DOHH2 (cell line): Measurements from ENCODE around the gene YBEY.
"Not testable (repeated sequence)": the region's sequence is repeated elsewhere in the genome, so short reads cannot be mapped to it uniquely, and the experiment has no call there.

Source experiments
- H3F3A ChIP-seq: fragments of 200-600 bp; sonication (generic), shearing (Covaris generic); 2 replicates; pipeline ENCODE4 v1.6.0; 2016; ENCODE audit warnings: antibody characterized with exemption, mild to moderate bottlenecking; ENCODE audit not compliant: control insufficient read depth, insufficient read depth
- H3K27ac ChIP-seq: fragments of 200-600 bp; sonication (generic); 2 replicates; pipeline ENCODE4 v1.5.1; 2014; ENCODE audit warnings: low read depth, mild to moderate bottlenecking, low read length, moderate library complexity
- H3K27me3 ChIP-seq: fragments of 200-600 bp; sonication (generic); 2 replicates; pipeline ENCODE4 v1.6.1; 2014; ENCODE audit warnings: mild to moderate bottlenecking, low read length, mixed read lengths; ENCODE audit not compliant: control insufficient read depth
- H3K36me3 ChIP-seq: fragments of 200-600 bp; sonication (generic); 2 replicates; pipeline ENCODE4 v1.6.1; 2014; ENCODE audit warnings: mild to moderate bottlenecking, low read length, moderate library complexity, mixed read lengths; ENCODE audit not compliant: control insufficient read depth
- H3K4me1 ChIP-seq: fragments of 200-600 bp; sonication (generic); 2 replicates; pipeline ENCODE4 v1.6.1; 2014; ENCODE audit warnings: mild to moderate bottlenecking, low read length, mixed read lengths; ENCODE audit not compliant: control insufficient read depth
- H3K4me2 ChIP-seq: fragments of 200-600 bp; sonication (generic); 2 replicates; pipeline ENCODE4 v1.6.0; 2014; ENCODE audit warnings: mild to moderate bottlenecking, low read length, moderate library complexity
- H3K4me3 ChIP-seq: fragments of 200-600 bp; sonication (generic); 2 replicates; pipeline ENCODE4 v1.5.1; 2014; ENCODE audit warnings: mild to moderate bottlenecking, low read length, mixed read lengths
- H3K79me2 ChIP-seq: fragments of 200-600 bp; sonication (generic); 2 replicates; pipeline ENCODE4 v1.6.1; 2014; ENCODE audit warnings: mild to moderate bottlenecking, low read length, mixed read lengths; ENCODE audit not compliant: control insufficient read depth
- H3K9me2 ChIP-seq: fragments of 200-600 bp; sonication (generic); replicated peaks from 2 replicates; pipeline ENCODE4 v1.6.1; 2014; ENCODE audit warnings: mild to moderate bottlenecking, low read length, mixed read lengths; ENCODE audit not compliant: control insufficient read depth
- H3K9me3 ChIP-seq: fragments of 200-600 bp; sonication (generic); 2 replicates; pipeline ENCODE4 v1.6.1; 2014; ENCODE audit warnings: antibody characterized with exemption, low read length, mixed read lengths; ENCODE audit not compliant: control insufficient read depth, insufficient read depth
- H4K20me1 ChIP-seq: fragments of 200-600 bp; sonication (generic); 2 replicates; pipeline ENCODE4 v1.6.0; 2014; ENCODE audit warnings: low read depth, mild to moderate bottlenecking, antibody characterized with exemption, low read length, moderate library complexity; ENCODE audit not compliant: control insufficient read depth, insufficient read depth
- CTCF ChIP-seq: fragments of 200-600 bp; sonication (generic); IDR thresholded peaks from one replicate; pipeline ENCODE4 v1.5.1; 2014; ENCODE audit warnings: antibody characterized with exemption, mild to moderate bottlenecking, low read depth, low read length; ENCODE audit not compliant: poor library complexity, severe bottlenecking
- EZH2phosphoT487 ChIP-seq: fragments of 200-600 bp; sonication (generic); IDR thresholded peaks from 2 replicates; pipeline ENCODE4 v1.6.1; 2017; ENCODE audit warnings: borderline replicate concordance, mild to moderate bottlenecking, antibody characterized with exemption, low read length, moderate library complexity, mixed read lengths

YBEY gene

DNA sequence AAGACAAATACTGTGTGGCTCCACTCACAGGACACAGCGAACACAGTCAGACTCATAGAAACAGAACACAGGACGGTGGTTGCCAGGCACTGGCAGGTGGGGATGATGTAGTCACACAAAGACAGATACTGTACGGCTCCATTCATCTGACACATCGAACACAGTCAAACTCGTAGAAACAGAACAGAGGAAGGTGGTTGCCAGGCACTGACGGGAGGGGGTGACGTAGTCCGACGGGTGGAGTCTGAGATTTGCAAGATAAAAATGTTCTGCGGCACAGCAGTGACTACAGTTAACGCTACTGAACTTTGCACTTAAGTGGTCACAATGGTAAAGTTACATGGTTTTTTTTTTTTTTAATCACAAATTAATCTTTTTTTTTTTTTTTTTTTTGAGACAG lies 18.8 kb downstream of the YBEY start:
- H3K4me3 ChIP-seq = no peak overlapping the region
- no peaks in the 10 kb centered on the region for H3K9me3 ChIP-seq
- H3K4me2 ChIP-seq = no peak overlapping the region
- no peaks in the 10 kb centered on the region for H3K9me2 ChIP-seq
- H4K20me1 ChIP-seq = no peaks in the 10 kb centered on the region
- no peak overlapping the region for H3K27ac ChIP-seq
- peaks cover 53% of the 10 kb centered on the region for H3K36me3 ChIP-seq
- peaks cover 2% of the 10 kb centered on the region; the same call in 1 of the 2 replicates for H3K79me2 ChIP-seq
- H3K4me1 ChIP-seq = no peaks in the 10 kb centered on the region
- peaks cover 3% of the 10 kb centered on the region; the same call in 1 of the 2 replicates for H3F3A ChIP-seq
- TF ChIP-seq EZH2phosphoT487 = no peak
- no peak for TF ChIP-seq CTCF
- H3K27me3 ChIP-seq = no peaks in the 10 kb centered on the region

GRCh38 chr21:46307625-46308024 lies 21.5 kb downstream of the YBEY start:
- Histone ChIP-seq H3K9me3 (no peaks in the 10 kb centered on the region), H3K27me3 (no peaks in the 10 kb centered on the region), H3K4me2 (no peak overlapping the region), H3K4me3 (no peak overlapping the region), H3K4me1 (no peaks in the 10 kb centered on the region), H4K20me1 (no peaks in the 10 kb centered on the region), H3K27ac (no peak overlapping the region), H3K9me2 (no peaks in the 10 kb centered on the region), H3F3A (no peaks in the 10 kb centered on the region), H3K36me3 (peaks cover 51% of the 10 kb centered on the region), H3K79me2 (peaks cover 2% of the 10 kb centered on the region; the same call in 1 of the 2 replicates)
- TF ChIP-seq EZH2phosphoT487 (no peak), CTCF (no peak)

DNA sequence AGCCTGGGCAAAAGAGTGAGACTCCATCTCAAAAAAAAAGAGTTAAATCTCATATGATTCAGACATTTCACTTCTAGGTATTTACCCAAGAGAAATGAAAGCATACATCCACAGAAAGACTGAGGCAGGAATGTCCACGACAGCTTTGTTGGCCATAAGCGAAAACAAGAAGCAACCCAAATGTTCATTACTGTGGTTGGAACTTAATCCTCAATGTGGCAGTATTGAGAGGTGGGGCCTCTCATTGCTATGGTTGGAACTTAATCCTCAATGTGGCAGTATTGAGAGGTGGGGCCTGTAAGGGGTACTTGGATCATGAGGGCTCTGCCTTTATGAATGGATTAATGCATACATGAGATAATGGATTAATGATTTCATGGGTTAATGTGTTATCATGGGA lies 22.3 kb downstream of the YBEY start:
- H3F3A ChIP-seq = no peaks in the 10 kb centered on the region
- H4K20me1 ChIP-seq = no peaks in the 10 kb centered on the region
- H3K4me1 ChIP-seq = no peaks in the 10 kb centered on the region
- peaks cover 2% of the 10 kb centered on the region; the same call in 1 of the 2 replicates for H3K79me2 ChIP-seq
- peaks cover 56% of the 10 kb centered on the region for H3K36me3 ChIP-seq
- H3K9me3 ChIP-seq = no peaks in the 10 kb centered on the region
- no peak overlapping the region for H3K4me3 ChIP-seq
- no peaks in the 10 kb centered on the region for H3K27me3 ChIP-seq
- no peak overlapping the region for H3K27ac ChIP-seq
- TF ChIP-seq CTCF (no peak), EZH2phosphoT487 (no peak)
- H3K4me2 ChIP-seq = no peak overlapping the region
- no peaks in the 10 kb centered on the region for H3K9me2 ChIP-seq

DNA sequence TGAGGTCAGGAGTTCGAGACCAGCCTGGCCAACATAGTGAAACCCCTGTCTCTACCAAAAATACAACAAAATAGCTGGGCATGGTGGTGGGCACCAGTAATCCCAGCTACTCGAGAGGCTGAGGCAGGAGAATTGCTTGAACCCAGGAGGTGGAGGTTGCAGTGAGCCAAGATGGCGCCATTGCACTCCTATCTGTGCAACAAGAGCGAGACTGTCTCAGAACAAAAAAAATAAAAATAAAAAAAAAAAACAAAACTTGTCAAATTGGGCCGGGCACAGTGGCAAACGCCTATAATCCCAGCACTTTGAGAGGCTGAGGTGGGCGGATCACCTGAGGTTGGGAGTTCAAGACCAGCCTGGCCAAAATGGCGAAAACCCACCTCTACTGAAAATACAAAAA lies 24.1 kb downstream of the YBEY start:
- H4K20me1 ChIP-seq, H3K27me3 ChIP-seq, H3K9me3 ChIP-seq, H3K4me2 ChIP-seq, H3K4me1 ChIP-seq, H3K9me2 ChIP-seq, H3K79me2 ChIP-seq, H3F3A ChIP-seq, H3K27ac ChIP-seq, H3K4me3 ChIP-seq: not testable (repeated sequence)
- H3K36me3 ChIP-seq = peaks cover 61% of the 10 kb centered on the region
